ENCODE results near the gene KLF9.

KLF9 gene

GRCh38 chr9:70352356-70352755 lies 62.1 kb downstream of the KLF9 start:
- DNase-seq, result no peak

DNA sequence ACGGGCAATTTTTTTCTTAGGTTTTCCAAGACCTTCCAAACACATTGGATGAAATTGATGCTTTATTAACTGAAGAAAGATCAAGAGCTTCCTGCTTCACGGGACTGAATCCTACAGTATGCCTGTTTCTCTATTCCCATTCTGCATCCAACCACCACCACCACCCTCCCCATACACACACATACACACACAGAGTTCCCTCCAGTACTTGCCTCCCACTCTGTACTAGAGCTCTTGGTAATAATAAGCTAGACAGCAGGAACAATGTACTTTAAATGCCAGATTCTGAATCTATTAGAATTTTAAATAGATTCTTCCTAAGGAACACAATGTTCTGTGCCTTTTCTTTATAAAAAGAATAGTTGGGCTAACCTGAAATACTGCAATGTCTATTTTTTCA lies 67.4 kb downstream of the KLF9 start:
- DNase-seq, result no peak

DNA sequence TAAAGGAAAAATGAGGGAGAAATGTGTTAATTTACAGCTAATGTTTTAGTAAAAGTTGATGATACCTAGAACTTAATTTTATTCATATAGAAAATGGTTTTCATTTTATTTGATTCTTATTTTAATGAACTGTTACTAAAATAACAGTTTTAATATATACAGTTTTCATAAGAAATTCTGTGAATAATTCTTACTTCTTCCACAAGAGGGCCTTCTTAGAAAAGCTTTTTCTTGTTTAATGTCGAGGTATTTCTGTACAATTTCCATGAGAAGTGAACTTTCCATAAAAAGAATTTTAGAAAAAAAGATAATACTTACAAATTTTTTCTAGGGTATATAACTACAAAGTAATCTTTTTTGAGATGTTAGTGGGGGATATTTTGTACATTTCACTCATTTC lies 73.9 kb downstream of the KLF9 start:
- no peak for DNase-seq

All from activated CD8-positive, alpha-beta memory T cell treated with anti-CD3 and anti-CD28 coated beads for 24 hours (primary cell).